Naive thymus-derived CD4-positive, alpha-beta T cell (primary cell): Measurements from ENCODE around the gene CYB561D1. TPM values are rescaled to one million over a fixed set of nuclear protein-coding genes. Genes with fewer than 3 reads are reported as not detected.

Source experiments
- ATAC-seq: fragments of 150-1000 bp; cut with Tn5 transposase; 2 replicates; pipeline ENCODE4 v1.10.0; 2021; ENCODE audit warnings: mild to moderate bottlenecking, moderate library complexity
- CTCF ChIA-PET: fragments of 350-600 bp; sonication (Branson Sonifier 250); formaldehyde crosslinking; loops from one replicate; lab custom pipeline; 2021; ENCODE audit warnings: antibody characterized with exemption; lab: Charles Lee
- POLR2A ChIA-PET: fragments of 350-600 bp; sonication (Branson Sonifier 250); formaldehyde crosslinking; loops from one replicate; lab custom pipeline; 2021; ENCODE audit warnings: antibody characterized with exemption, inconsistent platforms; lab: Charles Lee
- DNase-seq, 9 donors: peaks; one replicate each; pipeline versions ENCODE4 v3.0.0 to v3.0.0-alpha.2; 2020 to 2022; ENCODE audit warnings: mixed read lengths in 1 of 9
- H3K27ac ChIP-seq: one replicate; pipeline ENCODE4 v1.7.0; 2013; ENCODE audit warnings: mild to moderate bottlenecking, low read depth, low read length, moderate library complexity
- H3K27me3 ChIP-seq, 2 donors: one replicate each; pipeline ENCODE4 v1.7.0; 2013; ENCODE audit warnings: low read length in 2 of 2, mild to moderate bottlenecking in 2 of 2, moderate library complexity in 2 of 2; ENCODE audit not compliant: control insufficient read depth in 2 of 2, insufficient read depth in 2 of 2
- H3K36me3 ChIP-seq, 3 experiments: 1 replicate in 2 of 3; 2 replicates in 1 of 3; pipeline ENCODE4 v1.7.0; 2013; ENCODE audit warnings: low read length in 3 of 3, mild to moderate bottlenecking in 3 of 3, moderate library complexity in 1 of 3; ENCODE audit not compliant: insufficient read depth in 3 of 3, control insufficient read depth in 2 of 3
- H3K4me1 ChIP-seq, 2 donors: one replicate each; pipeline ENCODE4 v1.7.0; 2013; ENCODE audit warnings: low read length in 2 of 2, mild to moderate bottlenecking in 2 of 2, moderate library complexity in 1 of 2; ENCODE audit not compliant: control insufficient read depth in 2 of 2, insufficient read depth in 2 of 2
- H3K4me3 ChIP-seq: 2 replicates; pipeline ENCODE4 v1.7.0; 2013; ENCODE audit warnings: mild to moderate bottlenecking, low read length
- H3K9me3 ChIP-seq, 3 experiments: 1 replicate in 2 of 3; 2 replicates in 1 of 3; pipeline ENCODE4 v1.7.0; 2013; ENCODE audit warnings: low read length in 3 of 3; ENCODE audit not compliant: control insufficient read depth in 2 of 3
- H3K27ac Mint-ChIP-seq, 9 donors: one replicate each; pipeline ENCODE4 v1.8.0; 2020 to 2022; ENCODE audit warnings: mixed read lengths in 9 of 9, mild to moderate bottlenecking in 8 of 9, moderate library complexity in 5 of 9, inconsistent platforms in 2 of 9
- H3K27me3 Mint-ChIP-seq, 5 donors: one replicate each; pipeline ENCODE4 v1.8.0; 2021 to 2022; ENCODE audit warnings: mixed read lengths in 5 of 5, mild to moderate bottlenecking in 1 of 5
- H3K36me3 Mint-ChIP-seq, 5 donors: one replicate each; pipeline ENCODE4 v1.8.0; 2020 to 2022; ENCODE audit warnings: mixed read lengths in 5 of 5, mild to moderate bottlenecking in 3 of 5, inconsistent platforms in 1 of 5
- H3K4me1 Mint-ChIP-seq, 7 donors: one replicate each; pipeline ENCODE4 v1.8.0; 2020 to 2022; ENCODE audit warnings: mixed read lengths in 7 of 7, mild to moderate bottlenecking in 3 of 7, inconsistent platforms in 1 of 7
- H3K4me3 Mint-ChIP-seq, 10 donors: one replicate each; pipeline ENCODE4 v1.8.0; 2020 to 2022; ENCODE audit warnings: mild to moderate bottlenecking in 10 of 10, mixed read lengths in 10 of 10, moderate library complexity in 6 of 10, inconsistent platforms in 2 of 10
- H3K9me3 Mint-ChIP-seq, 11 donors: one replicate each; pipeline ENCODE4 v1.8.0; 2020 to 2022; ENCODE audit warnings: mixed read lengths in 11 of 11, mild to moderate bottlenecking in 4 of 11, inconsistent platforms in 1 of 11, moderate library complexity in 1 of 11
- intact Hi-C, 2 donors: fragments of 100-400 bp; cut with micrococcal nuclease; formaldehyde crosslinking; loops; one replicate each; pipeline ENCODE4 v1.15.1; 2023
- polyA plus RNA-seq, 2 donors: library from polyadenylated mRNA; unstranded; fragments of 300-500 nt; fragmentation: Illumina TruSeq; gene quantifications; one replicate each; pipeline ENCODE4 v1.2.3, GENCODE V29; 2021
- total RNA-seq, 6 experiments: library from RNA in 5 of 6; stranded (reverse) in 5 of 6; gene quantifications; 1 replicate in 5 of 6; 2 replicates in 1 of 6; pipeline ENCODE4 v1.2.3 and lab custom pipeline; 2021 to 2026

CYB561D1 gene
- total and polyA plus RNA-seq, 7 experiments from 2014 or later: 13.5 to 41.5 (median 24.1) TPM

- POLR2A ChIA-PET: interaction anchor here (0.6 to 29.8 kb wide), 5 partner anchors 1 to 81 kb away, joined by 3 to 520 read pairs (median 478); partner anchors contain the start of genes AMIGO1, ATXN7L2, CYB561D1 and PSMA5
- Mint-ChIP-seq H3K4me3 (peak overlapping the region in 5 of 10 donors; percentile 10 to 65 (median 51)), H3K36me3 (peaks cover 9 to 27% (median 11%) of the 10 kb centered on the region in 5 donors), H3K27me3 (no peaks in the 10 kb centered on the region), H3K4me1 (peaks cover 32 to 47% (median 45%) of the 10 kb centered on the region in 7 donors), H3K27ac (peak overlapping the region in 3 of 9 donors; percentile 4 to 84 (median 48)), H3K9me3 (no peaks in the 10 kb centered on the region)
- peaks cover 28 to 47% of the 10 kb centered on the region in 2 donors for H3K4me1 ChIP-seq
- DNase-seq: no peak
- intact Hi-C loops: no loop called here
- ATAC-seq: no peak
- H3K27me3 ChIP-seq: no peaks in the 10 kb centered on the region
- H3K36me3 ChIP-seq: peaks cover 0 to 51% (median 0%) of the 10 kb centered on the region in 3 experiments
- CTCF ChIA-PET: interaction anchor here (0.6 to 32.6 kb wide), 8 partner anchors 8 to 210 kb away, joined by 3 to 1240 read pairs (median 4); partner anchors contain the start of genes AMIGO1, ATXN7L2, GPR61 and PSRC1
- no peak overlapping the region for H3K27ac ChIP-seq
- H3K9me3 ChIP-seq: no peaks in the 10 kb centered on the region
- H3K4me3 ChIP-seq: no peak overlapping the region
Measured at GRCh38 chr1:109492779-109493178, 1.1 kb upstream of the CYB561D1 start.

DNA sequence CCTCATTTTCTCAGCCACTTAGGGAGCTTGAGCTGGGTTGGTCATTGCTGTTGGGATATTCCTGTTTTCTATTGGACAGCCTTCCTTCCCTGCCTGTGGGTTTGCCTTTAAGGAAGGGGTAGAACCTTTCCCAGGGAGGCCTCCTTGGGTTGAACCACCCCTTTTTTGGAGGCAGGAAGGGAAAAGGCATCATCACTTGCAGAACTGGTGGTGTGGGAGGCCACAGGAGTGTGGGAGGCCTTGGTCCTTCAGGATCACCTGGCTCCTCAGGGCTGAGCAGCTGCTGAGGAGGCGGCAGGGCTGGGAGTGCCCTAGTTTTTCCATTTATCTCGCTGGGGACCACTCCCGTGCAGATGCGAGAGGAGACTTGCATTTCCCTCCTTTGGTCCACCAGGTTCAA is 667 bp upstream of the CYB561D1 start:
- ATAC-seq (no peak), DNase-seq (no peak)
- Mint-ChIP-seq H3K4me1 (peaks cover 32 to 51% (median 50%) of the 10 kb centered on the region in 7 donors), H3K4me3 (peak overlapping the region in 9 of 10 donors; percentile 90 to 98 (median 94)), H3K27ac (peak overlapping the region in 6 of 9 donors; percentile 23 to 92 (median 72)), H3K27me3 (no peaks in the 10 kb centered on the region), H3K9me3 (no peaks in the 10 kb centered on the region), H3K36me3 (peaks cover 9 to 23% (median 11%) of the 10 kb centered on the region in 5 donors)
- peaks cover 28 to 52% of the 10 kb centered on the region in 2 donors for H3K4me1 ChIP-seq
- H3K4me3 ChIP-seq: peak overlapping the region; percentile 96
- POLR2A ChIA-PET: interaction anchor here (0.6 to 29.8 kb wide), 7 partner anchors 1 to 81 kb away, joined by 3 to 520 read pairs (median 8); partner anchors contain the start of genes AMIGO1, ATXN7L2, CYB561D1 and GNAI3
- peaks cover 0 to 48% (median 0%) of the 10 kb centered on the region in 3 experiments for H3K36me3 ChIP-seq
- H3K27ac ChIP-seq: peak overlapping the region; percentile 72
- H3K27me3 ChIP-seq: no peaks in the 10 kb centered on the region
- CTCF ChIA-PET: interaction anchor here (0.7 to 32.6 kb wide), 7 partner anchors 9 to 211 kb away, joined by 3 to 1240 read pairs (median 4); partner anchors contain the start of genes AMIGO1, ATXN7L2, GPR61 and PSRC1
- no peaks in the 10 kb centered on the region for H3K9me3 ChIP-seq
- intact Hi-C loops: no loop called here

GRCh38 chr1:109495738-109496137 is 1.8 kb downstream of the CYB561D1 start:
- Mint-ChIP-seq H3K36me3 (peaks cover 9 to 26% (median 11%) of the 10 kb centered on the region in 5 donors), H3K27me3 (no peaks in the 10 kb centered on the region), H3K9me3 (no peaks in the 10 kb centered on the region), H3K4me3 (peak overlapping the region; percentile 90 to 98 (median 94)), H3K27ac (peak overlapping the region in 7 of 9 donors; percentile 28 to 98 (median 92)), H3K4me1 (peaks cover 52 to 72% (median 66%) of the 10 kb centered on the region in 7 donors)
- peaks cover 0 to 29% (median 0%) of the 10 kb centered on the region in 3 experiments for H3K36me3 ChIP-seq
- no peaks in the 10 kb centered on the region for H3K27me3 ChIP-seq
- intact Hi-C loops: loop anchor here in 1 of 2 donors (2.0 kb wide), 2 partner anchors 125 to 539 kb away; partner anchors contain the start of gene STRIP1
- ATAC-seq (no peak), DNase-seq (no peak)
- CTCF ChIA-PET: interaction anchor here (21.7 to 32.6 kb wide), 3 partner anchors 3 to 41 kb away, joined by 417 to 1240 read pairs (median 417); partner anchors contain the start of genes AMIGO1, ATXN7L2, CYB561D1 and GPR61
- POLR2A ChIA-PET: interaction anchor here (0.7 to 29.8 kb wide), 4 partner anchors 1 to 96 kb away, joined by 3 to 520 read pairs (median 478); partner anchors contain the start of genes AMIGO1, ATXN7L2 and CYB561D1
- H3K4me1 ChIP-seq: peaks cover 48 to 72% of the 10 kb centered on the region in 2 donors
- H3K4me3 ChIP-seq: no peak overlapping the region
- peak overlapping the region; percentile 30 for H3K27ac ChIP-seq
- no peaks in the 10 kb centered on the region for H3K9me3 ChIP-seq

GRCh38 chr1:109497449-109498160 is 3.7 kb downstream of the CYB561D1 start:
- H3K4me3 ChIP-seq: no peak overlapping the region
- peaks cover 9 to 29% (median 15%) of the 10 kb centered on the region in 5 donors for H3K36me3 Mint-ChIP-seq
- ChIA-PET CTCF (interaction anchor here (0.6 to 32.6 kb wide), 7 partner anchors 5 to 148 kb away, joined by 3 to 1240 read pairs (median 5); partner anchors contain the start of genes AMIGO1, ATXN7L2, CYB561D1 and GPR61), POLR2A (interaction anchor here (0.9 to 29.8 kb wide), 5 partner anchors 3 to 241 kb away, joined by 3 to 520 read pairs (median 478); partner anchors contain the start of genes AMIGO1, ATXN7L2, CYB561D1 and GNAI3)
- intact Hi-C loops: no loop called here
- no peaks in the 10 kb centered on the region for H3K9me3 ChIP-seq
- peaks cover 63 to 90% (median 84%) of the 10 kb centered on the region in 7 donors for H3K4me1 Mint-ChIP-seq
- H3K27ac ChIP-seq: peak overlapping the region; percentile 95
- H3K4me3 Mint-ChIP-seq: peak overlapping the region; percentile 9 to 98 (median 62)
- H3K27me3 ChIP-seq: no peaks in the 10 kb centered on the region
- H3K27me3 Mint-ChIP-seq: no peaks in the 10 kb centered on the region
- H3K4me1 ChIP-seq: peaks cover 66 to 84% of the 10 kb centered on the region in 2 donors
- DNase-seq (no peak), ATAC-seq (no peak)
- H3K36me3 ChIP-seq: peaks cover 0 to 29% (median 0%) of the 10 kb centered on the region in 3 experiments
- peak overlapping the region in 8 of 9 donors; percentile 30 to 99 (median 98) for H3K27ac Mint-ChIP-seq
- H3K9me3 Mint-ChIP-seq: no peaks in the 10 kb centered on the region

DNA sequence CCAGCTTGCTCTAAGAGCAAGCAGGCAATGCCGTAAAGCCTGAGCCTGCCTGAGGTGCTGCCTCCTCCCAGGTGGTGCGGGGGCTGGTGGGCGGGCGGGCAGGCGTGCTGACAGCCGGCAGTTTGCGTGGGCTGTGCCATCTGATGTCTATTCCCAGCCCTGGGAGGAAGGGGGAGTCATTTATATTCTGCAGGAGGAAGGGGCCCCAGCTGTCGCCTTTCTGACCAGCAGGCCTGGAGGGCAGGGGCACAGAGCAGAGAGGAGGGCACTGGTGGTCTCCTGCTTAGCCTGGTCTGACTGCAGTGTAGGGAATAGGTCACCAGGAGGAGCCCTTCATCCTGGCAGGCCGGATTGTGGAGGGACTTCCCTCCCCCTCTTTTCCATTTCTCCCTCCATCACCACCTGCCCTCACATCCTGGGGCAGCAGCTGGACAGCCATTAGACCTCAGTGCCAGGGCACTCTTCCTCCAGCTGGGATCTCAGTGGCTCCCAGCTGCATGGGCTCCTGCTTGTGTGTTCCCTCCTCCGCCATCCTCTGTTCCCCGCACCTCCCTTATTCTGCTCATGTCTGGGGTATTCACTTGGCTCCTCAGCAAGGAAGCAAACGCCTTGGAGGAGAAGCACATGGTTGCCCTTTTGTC is 4.4 kb downstream of the CYB561D1 start:
- H3K27me3 Mint-ChIP-seq: no peaks in the 10 kb centered on the region

More for the DNA sequence above, 4.4 kb downstream of the CYB561D1 start:
- peak overlapping the region in 9 of 10 donors; percentile 49 to 98 (median 63) for H3K4me3 Mint-ChIP-seq
- H3K27ac Mint-ChIP-seq: peak overlapping the region in 8 of 9 donors; percentile 51 to 99 (median 98)
- Histone ChIP-seq H3K27ac (peak overlapping the region; percentile 95), H3K9me3 (no peaks in the 10 kb centered on the region), H3K36me3 (peaks cover 0 to 29% (median 0%) of the 10 kb centered on the region in 3 experiments), H3K4me3 (no peak overlapping the region), H3K4me1 (peaks cover 71 to 88% of the 10 kb centered on the region in 2 donors), H3K27me3 (no peaks in the 10 kb centered on the region)
- H3K4me1 Mint-ChIP-seq: peaks cover 68 to 96% (median 84%) of the 10 kb centered on the region in 7 donors
- ChIA-PET POLR2A (interaction anchor here (0.6 to 29.8 kb wide), 6 partner anchors 4 to 299 kb away, joined by 3 to 520 read pairs (median 244); partner anchors contain the start of genes AMIGO1, ATXN7L2, CYB561D1 and GNAI3), CTCF (interaction anchor here (0.6 to 32.6 kb wide), 9 partner anchors 5 to 303 kb away, joined by 3 to 1240 read pairs (median 5); partner anchors contain the start of genes AMIGO1, ATXN7L2, CYB561D1 and GPR61)
- no peaks in the 10 kb centered on the region for H3K9me3 Mint-ChIP-seq
- ATAC-seq (no peak), DNase-seq (peak in 1 of 9 donors; percentile 36)
- peaks cover 9 to 32% (median 18%) of the 10 kb centered on the region in 5 donors for H3K36me3 Mint-ChIP-seq
- intact Hi-C loops: no loop called here
